TTC549 (cell line): ENCODE measurements around the gene MARK3.

ENCODE experiments used
- FAIRE-seq: peaks from 2 replicates; lab custom pipeline; 2012; peaks lifted over from hg19 to GRCh38; lab: Jason Lieb, UNC

MARK3 gene

GRCh38 chr14:103367995-103368394 is 17.2 kb upstream of the MARK3 start:
- FAIRE-seq, result no peak

- no peak for FAIRE-seq
Measured at GRCh38 chr14:103370087-103370486, 15.1 kb upstream of the MARK3 start.

GRCh38 chr14:103372017-103372416 is 13.2 kb upstream of the MARK3 start:
- FAIRE-seq, result no peak

GRCh38 chr14:103372552-103373304 is 12.5 kb upstream of the MARK3 start:
- FAIRE-seq, result no peak

GRCh38 chr14:103374121-103374520 is 11.1 kb upstream of the MARK3 start:
- FAIRE-seq, result no peak

GRCh38 chr14:103377522-103378037 is 7.6 kb upstream of the MARK3 start:
- no peak for FAIRE-seq

GRCh38 chr14:103378038-103378854 is 7.0 kb upstream of the MARK3 start:
- no peak for FAIRE-seq

- FAIRE-seq, result no peak
Measured at GRCh38 chr14:103380719-103381377, 4.4 kb upstream of the MARK3 start.

- FAIRE-seq, result no peak
Measured at GRCh38 chr14:103382376-103382775, 2.8 kb upstream of the MARK3 start.

- no peak for FAIRE-seq
Measured at GRCh38 chr14:103384450-103385151, 614 bp upstream of the MARK3 start.

GRCh38 chr14:103385929-103386712 is 906 bp downstream of the MARK3 start:
- FAIRE-seq, result no peak

GRCh38 chr14:103386713-103387329 is 1.6 kb downstream of the MARK3 start:
- no peak for FAIRE-seq

GRCh38 chr14:103388664-103389063 is 3.4 kb downstream of the MARK3 start:
- no peak for FAIRE-seq

GRCh38 chr14:103390605-103391004 is 5.4 kb downstream of the MARK3 start:
- no peak for FAIRE-seq

- peak; percentile 87 for FAIRE-seq
Measured at GRCh38 chr14:103391048-103391447, 5.8 kb downstream of the MARK3 start.

- FAIRE-seq, result no peak
Measured at GRCh38 chr14:103392106-103392505, 6.9 kb downstream of the MARK3 start.

- FAIRE-seq, result no peak
Measured at GRCh38 chr14:103392572-103392971, 7.4 kb downstream of the MARK3 start.

- FAIRE-seq, result no peak
Measured at GRCh38 chr14:103393070-103393469, 7.9 kb downstream of the MARK3 start.

GRCh38 chr14:103393676-103394626 is 8.7 kb downstream of the MARK3 start:
- FAIRE-seq, result no peak

- no peak for FAIRE-seq
Measured at GRCh38 chr14:103395244-103395643, 10.0 kb downstream of the MARK3 start.
